ENCODE data around the gene RNASE13.

DNA sequence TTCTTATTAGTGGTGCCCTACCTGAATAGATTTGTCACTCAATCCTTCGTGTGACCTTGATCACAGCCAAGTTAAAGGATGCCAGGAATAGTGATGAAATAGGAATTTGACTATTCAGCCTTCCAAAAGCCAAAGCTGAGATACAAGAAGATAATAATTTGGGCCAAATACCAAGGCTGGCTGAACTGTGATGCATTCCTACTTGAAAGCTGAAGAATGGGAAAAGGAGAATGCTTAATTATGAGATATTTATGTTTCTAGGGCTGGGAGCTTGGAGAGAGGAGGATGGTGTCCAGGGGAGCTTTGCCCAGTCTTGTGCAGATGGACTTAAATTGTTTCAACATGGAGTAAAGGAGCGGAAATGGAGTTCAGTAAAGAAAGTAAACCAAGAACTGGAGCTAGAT, 12.8 kb upstream of the RNASE13 start:
- TF ChIP-seq, protein P1, sequence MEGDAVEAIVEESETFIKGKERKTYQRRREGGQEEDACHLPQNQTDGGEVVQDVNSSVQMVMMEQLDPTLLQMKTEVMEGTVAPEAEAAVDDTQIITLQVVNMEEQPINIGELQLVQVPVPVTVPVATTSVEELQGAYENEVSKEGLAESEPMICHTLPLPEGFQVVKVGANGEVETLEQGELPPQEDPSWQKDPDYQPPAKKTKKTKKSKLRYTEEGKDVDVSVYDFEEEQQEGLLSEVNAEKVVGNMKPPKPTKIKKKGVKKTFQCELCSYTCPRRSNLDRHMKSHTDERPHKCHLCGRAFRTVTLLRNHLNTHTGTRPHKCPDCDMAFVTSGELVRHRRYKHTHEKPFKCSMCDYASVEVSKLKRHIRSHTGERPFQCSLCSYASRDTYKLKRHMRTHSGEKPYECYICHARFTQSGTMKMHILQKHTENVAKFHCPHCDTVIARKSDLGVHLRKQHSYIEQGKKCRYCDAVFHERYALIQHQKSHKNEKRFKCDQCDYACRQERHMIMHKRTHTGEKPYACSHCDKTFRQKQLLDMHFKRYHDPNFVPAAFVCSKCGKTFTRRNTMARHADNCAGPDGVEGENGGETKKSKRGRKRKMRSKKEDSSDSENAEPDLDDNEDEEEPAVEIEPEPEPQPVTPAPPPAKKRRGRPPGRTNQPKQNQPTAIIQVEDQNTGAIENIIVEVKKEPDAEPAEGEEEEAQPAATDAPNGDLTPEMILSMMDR (IDR thresholded peaks at IDR 0.05): no peak
- TF ChIP-seq ZNF416 (CRISPR knock-in tag; IDR thresholded peaks at IDR 0.05): no peak
- no peak for TF ChIP-seq ATF1 (CRISPR knock-in tag; IDR thresholded peaks at IDR 0.05)
- TF ChIP-seq, protein P2, sequence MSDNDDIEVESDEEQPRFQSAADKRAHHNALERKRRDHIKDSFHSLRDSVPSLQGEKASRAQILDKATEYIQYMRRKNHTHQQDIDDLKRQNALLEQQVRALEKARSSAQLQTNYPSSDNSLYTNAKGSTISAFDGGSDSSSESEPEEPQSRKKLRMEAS (CRISPR knock-in tag; IDR thresholded peaks at IDR 0.05): no peak
- no peak for TF ChIP-seq SMAD3 (CRISPR knock-in tag; IDR thresholded peaks at IDR 0.05; ENCODE audit: borderline replicate concordance)
- TF ChIP-seq MXD4 (CRISPR knock-in tag; IDR thresholded peaks at IDR 0.05; ENCODE audit: borderline replicate concordance): no peak
